AG10803 (cell line): ENCODE results near the gene TSHZ1.

Source experiments
- DNase-seq: peaks from one replicate; pipeline ENCODE4 v3.0.0; 2010; ENCODE audit warnings: low read depth
- H3K4me3 ChIP-seq: 2 replicates; pipeline ENCODE4 v1.5.1; 2011; ENCODE audit warnings: mild to moderate bottlenecking, low read length, control low read depth
- TF ChIP-seq, protein P1 (sequence below): conservative IDR thresholded peaks from 2 replicates; pipeline ENCODE4 v1.5.1; 2011; ENCODE audit warnings: mild to moderate bottlenecking, low read length, control low read depth, inconsistent platforms

Gene TSHZ1

DNA sequence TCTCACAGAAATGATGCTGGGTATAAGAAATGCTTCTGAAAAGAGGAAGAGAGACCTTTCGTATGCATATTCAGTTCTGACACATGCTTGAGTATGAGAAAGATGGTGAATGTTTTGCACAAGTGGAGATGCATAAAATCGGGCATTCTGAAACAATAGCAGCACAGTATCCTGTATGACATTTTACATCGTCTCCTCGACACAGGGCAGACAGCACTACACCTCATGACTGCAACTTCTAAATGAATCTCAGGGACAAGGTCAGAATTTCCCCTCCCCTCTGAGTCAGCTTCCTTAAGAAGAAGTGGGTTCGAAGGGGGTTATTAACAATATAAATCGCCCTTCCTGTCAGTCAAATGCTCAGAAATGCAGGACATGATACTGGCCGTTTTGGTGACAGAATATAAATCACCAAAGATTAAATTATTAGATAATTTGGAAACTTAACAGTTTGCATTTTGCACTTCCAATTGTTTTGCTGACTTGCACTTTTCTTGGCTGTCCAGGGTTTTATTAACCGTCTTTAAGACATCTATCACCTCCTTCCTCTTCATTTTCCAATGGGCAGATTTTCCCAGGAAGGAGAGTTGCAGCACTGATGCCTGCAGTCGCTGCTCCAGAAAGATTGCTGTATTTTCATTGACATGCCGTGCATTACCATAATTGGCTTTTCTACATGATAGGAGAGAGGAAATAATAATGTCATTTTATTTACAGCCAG is 57.2 kb downstream of the TSHZ1 start:
- no peak overlapping the region for H3K4me3 ChIP-seq
- no peak for DNase-seq
- TF ChIP-seq, protein P1, sequence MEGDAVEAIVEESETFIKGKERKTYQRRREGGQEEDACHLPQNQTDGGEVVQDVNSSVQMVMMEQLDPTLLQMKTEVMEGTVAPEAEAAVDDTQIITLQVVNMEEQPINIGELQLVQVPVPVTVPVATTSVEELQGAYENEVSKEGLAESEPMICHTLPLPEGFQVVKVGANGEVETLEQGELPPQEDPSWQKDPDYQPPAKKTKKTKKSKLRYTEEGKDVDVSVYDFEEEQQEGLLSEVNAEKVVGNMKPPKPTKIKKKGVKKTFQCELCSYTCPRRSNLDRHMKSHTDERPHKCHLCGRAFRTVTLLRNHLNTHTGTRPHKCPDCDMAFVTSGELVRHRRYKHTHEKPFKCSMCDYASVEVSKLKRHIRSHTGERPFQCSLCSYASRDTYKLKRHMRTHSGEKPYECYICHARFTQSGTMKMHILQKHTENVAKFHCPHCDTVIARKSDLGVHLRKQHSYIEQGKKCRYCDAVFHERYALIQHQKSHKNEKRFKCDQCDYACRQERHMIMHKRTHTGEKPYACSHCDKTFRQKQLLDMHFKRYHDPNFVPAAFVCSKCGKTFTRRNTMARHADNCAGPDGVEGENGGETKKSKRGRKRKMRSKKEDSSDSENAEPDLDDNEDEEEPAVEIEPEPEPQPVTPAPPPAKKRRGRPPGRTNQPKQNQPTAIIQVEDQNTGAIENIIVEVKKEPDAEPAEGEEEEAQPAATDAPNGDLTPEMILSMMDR, result no peak

DNA sequence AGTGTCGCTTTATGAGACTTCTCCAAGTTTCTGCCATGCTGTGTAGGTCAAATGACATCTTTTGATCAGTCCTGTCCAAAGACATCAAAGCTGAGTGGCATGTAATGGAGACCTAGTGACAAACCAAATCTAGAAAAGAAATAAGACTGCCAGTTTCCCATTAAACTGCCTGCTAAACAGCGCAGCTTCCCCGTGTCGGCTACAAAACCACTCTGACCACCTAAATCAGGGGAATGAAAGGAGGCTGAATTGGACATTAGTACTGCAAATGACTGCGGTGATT is 57.7 kb downstream of the TSHZ1 start:
- no peak for DNase-seq
- TF ChIP-seq, protein P1, result no peak
- no peak overlapping the region for H3K4me3 ChIP-seq

DNA sequence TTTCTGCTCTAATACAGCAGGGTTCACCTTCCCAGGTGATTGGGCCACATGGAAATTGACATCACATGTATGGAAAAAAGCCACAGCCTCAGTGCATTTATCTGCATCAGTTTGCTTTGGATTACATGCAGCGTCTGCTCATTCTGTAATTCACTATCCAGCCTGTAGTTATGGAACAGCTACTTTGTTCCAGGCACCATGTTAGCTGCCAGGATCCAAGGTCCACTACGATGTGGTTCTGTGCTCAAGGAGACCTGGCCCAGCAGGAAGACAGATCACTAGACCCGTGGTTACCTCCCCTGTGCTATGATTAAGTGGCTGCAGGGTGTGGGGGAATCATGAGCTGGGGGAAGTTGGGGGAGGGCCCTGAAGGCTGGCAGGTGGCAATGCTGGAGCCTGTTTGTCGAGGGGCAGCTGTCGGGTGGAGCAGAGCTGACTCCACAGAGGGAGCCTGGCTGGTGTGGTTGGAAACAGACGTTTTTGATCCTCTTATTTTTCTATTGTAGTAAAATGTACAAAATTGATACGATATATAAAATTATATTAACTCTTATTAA is 58.6 kb downstream of the TSHZ1 start:
- TF ChIP-seq, protein P1, result no peak
- no peak for DNase-seq
- no peak overlapping the region for H3K4me3 ChIP-seq

DNA sequence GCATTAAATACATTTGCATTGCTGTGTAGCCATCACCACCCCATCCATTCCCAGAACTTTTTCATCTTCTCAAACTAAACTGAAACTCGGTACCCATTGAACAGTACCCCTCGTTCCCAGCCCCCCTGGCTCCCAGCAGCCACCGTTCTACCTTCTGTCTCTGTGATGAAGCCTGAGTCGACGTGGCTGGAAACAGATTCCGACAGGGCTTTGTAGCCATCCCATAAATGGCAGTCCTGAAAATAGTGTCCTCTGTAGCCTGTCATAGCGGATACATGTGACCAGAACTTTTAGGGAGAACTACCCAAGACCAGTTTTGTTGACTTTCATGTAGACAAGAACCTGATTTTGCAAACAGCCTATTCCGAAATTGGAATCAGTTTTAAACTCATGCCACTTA is 59.1 kb downstream of the TSHZ1 start:
- no peak for DNase-seq
- TF ChIP-seq, protein P1, result no peak
- H3K4me3 ChIP-seq, result no peak overlapping the region

DNA sequence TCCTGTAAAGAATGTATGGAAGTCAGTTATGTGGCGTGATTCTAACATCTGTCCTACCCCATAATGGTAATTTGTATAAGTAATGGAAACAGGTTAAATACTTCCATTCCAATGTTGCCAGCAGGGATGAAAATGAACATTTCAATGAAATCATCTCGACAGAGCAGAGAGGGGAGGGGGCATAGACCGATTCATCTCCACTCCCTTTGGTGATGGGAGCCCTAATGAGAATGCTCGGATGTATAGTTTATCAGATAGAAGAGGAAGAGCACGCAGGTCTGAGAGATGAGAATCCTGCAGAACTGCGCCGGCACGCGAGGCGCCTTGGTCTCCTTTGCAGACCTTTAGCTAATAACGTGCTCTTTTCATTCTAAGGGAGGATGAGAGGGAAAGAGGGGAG is 61.4 kb downstream of the TSHZ1 start:
- TF ChIP-seq, protein P1, result no peak
- DNase-seq, result no peak
- H3K4me3 ChIP-seq, result no peak overlapping the region

DNA sequence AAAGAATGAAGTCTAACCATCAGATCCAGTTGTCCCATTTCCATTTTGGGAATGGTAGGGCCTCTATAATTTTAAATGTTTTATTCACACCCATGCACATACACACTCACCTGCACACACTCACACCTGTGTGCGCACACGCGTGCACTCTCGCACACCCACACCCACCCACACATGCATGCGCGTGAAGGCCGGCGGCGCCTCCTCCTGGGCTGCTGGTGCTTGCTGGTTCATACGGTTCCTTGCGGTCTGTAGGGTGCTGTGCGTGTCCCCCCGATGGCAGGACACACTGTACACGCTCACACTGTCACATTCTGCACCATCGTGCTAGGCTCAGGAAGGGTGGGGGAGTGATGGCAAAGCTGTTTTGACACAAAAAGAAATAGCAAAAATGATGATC is 63.2 kb downstream of the TSHZ1 start:
- TF ChIP-seq, protein P1, result no peak
- no peak for DNase-seq
- H3K4me3 ChIP-seq, result no peak overlapping the region

DNA sequence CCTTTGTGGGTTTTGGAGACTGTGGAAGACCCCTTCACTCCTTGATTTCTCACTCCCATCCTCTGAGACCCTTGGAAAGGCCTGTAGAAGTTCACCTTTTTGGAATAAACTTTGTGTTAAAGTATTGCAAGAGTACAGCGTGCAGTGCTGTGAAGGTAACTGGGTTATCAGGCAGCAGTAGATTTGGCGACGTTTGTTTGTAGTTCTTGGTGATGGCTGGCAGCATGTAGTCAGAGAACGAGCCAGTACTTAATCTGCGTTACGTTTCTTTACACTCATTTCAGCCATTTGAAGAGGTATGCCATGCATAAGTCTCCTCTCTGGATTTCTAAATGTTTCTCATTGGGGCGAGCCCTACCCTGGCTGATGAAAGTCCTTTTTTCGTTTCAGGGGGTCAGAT is 64.6 kb downstream of the TSHZ1 start:
- no peak overlapping the region for H3K4me3 ChIP-seq
- TF ChIP-seq, protein P1, result no peak
- no peak for DNase-seq
